ENCODE data around the gene PSTPIP1.

Gene PSTPIP1

DNA sequence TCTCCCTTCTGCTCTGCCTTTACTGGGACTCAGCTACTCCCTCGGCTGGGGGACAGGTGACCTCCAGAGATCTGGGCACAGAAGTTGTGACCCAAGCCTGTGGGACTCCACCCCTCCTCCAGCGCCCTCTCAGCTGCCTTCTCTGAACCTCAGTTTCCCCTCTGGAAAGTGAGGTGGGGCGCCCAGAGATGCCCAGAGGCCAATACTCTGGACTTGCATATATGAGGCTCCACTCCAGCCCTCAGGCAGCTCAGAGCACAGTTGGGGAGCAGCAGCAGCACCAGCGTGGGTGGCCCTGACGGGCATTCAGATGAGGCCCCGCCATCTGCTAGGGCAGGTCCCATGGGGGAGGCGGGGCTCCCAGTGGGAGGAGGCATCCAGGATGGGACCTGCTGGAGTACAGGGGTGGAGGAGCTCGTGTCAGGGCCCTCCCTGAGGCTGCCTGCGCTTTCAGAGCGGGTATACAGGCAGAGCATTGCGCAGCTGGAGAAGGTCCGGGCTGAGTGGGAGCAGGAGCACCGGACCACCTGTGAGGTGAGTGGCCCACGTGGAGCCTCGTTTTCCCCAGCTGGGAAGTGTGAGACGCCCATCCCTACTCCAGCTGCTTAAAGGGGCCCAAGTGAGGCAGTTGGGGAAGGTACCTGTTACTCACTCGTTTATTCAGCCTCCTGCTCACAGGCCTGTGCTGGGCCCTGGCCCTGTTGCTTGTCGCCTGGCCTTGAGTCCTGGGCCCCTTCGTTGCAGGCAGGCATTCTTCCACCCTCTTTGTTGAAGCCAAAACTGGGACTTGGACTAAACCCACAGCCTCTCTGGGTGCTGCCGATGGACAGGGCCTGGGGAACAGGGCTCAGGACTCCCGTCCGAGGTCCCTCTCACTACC lies 35.4 kb downstream of the PSTPIP1 start:
- no peak for DNase-seq (ENCODE audit: low read depth in 2 of 2)

DNA sequence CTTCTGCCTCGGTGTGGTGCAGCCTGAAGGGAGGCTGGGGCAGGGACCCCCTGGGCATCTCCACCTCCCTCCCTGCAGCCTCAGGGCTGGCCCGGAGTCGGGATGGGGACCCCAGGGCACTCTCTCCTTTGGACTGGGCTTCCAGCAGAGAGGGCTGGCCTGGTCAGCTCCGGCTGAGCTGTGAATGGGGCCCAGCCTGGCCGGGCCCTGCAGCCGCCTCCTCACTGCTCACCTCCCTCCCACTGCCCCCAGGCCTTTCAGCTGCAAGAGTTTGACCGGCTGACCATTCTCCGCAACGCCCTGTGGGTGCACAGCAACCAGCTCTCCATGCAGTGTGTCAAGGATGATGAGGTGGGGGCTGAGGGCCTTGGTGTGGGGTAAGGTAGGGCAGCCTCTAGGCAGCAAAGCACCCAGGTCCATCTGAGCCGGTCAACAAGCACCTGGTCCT lies 36.0 kb downstream of the PSTPIP1 start:
- no peak for DNase-seq (ENCODE audit: low read depth in 2 of 2)

- no peak for DNase-seq (ENCODE audit: low read depth in 2 of 2)
These were observed 36.6 kb downstream of the PSTPIP1 start for GRCh38 chr15:77031376-77032050.

GRCh38 chr15:77032052-77032646 lies 37.2 kb downstream of the PSTPIP1 start:
- no peak for DNase-seq (ENCODE audit: low read depth in 2 of 2)

GRCh38 chr15:77032647-77033416 lies 37.9 kb downstream of the PSTPIP1 start:
- no peak for DNase-seq (ENCODE audit: low read depth in 2 of 2)

DNA sequence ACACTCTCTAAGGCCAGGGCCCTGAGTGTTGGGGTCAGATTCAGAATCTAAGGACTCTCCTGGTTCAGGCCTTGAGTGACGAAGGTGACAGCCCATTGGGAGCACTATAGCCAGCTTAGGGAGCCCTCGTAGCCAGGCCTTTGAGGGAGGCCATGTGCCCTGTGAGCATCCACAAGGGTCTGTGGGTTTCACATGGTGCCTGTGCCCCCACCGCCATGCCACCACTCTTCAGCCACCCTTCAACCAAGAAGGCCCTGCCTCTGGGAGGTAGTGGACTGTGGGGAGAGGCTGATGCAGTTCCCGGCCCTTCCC lies 38.4 kb downstream of the PSTPIP1 start:
- no peak for DNase-seq (ENCODE audit: low read depth in 2 of 2)

DNA sequence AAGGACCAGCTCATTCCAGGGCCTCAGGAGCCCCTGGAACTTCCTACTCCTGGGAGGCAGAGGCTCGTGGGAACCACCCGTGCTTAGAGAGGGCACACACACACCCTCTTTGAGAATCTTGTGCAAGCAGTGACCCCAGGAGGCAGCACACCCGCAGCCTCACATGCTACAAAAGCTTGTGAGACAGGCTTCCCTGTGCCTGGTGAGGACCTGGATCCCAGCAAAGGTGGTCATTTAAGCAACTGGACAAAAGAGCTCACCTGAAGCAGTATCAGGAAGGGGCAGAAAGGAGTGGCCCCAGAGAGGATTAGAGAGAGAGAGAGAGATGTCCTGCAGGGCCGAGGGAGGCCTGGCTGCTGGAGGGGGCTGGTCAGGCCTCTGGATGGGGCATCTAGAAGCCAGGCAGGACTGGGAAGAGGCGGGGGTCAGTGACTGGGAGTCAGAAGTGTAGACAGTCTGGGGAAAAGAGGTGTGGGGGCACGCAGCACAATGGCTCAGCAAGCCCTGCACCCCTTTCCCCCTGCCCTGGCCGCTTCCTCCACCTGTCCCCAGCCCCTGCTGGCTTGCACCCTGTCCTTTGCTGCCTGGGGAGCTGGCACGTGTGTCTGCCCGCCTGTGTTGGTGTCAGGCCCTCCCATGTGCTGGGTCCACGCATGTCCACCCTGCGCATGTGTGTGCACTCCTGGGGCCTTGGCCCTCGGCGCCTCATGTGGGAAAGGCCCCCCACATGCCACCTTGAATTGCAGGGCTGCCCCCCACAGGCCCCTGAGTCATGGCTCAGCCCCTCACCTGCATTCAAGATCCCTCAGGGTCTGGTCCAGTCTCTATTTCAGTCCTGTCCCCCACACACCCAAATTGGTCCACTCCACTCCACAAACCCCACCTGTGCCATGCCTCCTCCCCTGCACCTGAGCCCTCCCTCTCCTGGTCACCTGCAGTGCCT lies 39.1 kb downstream of the PSTPIP1 start:
- no peak for DNase-seq (ENCODE audit: low read depth in 2 of 2)

DNA sequence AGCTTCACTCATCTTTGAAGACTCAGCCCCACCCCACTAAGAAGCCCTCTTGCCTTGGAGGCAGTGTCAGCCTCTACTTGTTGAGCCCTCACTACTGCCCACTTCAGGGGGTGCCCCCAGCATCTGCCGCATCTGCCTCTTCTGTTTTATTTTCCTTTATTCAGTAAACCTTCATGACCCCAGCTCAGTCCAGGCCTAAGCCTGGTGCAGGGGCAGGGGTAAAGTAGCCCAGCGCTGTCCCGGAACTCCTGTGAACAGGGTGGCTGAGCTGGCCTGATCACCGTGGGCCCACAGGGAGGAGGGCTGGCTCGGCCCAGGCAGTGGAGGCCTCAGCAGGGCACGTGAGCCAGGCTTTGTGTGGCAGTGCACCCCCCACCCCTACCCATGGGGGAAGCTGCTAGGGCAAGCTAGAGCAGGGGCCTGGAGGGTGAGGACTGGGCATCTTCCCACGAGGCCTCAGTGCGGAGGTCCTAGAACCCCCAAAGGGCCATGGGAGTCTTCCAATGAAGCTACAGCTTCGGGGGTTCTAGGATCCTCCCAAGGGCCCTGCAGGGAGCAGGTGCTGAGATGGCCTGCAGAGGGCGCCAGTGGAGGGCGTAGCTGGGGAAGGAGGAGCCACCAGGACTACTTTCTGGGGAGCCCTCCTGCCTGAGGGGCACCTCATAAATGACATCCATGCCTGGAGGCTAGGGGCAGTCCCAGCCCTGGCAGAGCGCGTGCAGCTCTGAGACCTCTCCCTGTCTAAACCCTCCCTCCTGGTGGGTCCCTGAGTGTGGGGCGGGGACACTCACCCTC lies 40.0 kb downstream of the PSTPIP1 start:
- no peak for DNase-seq (ENCODE audit: low read depth in 2 of 2)

DNA sequence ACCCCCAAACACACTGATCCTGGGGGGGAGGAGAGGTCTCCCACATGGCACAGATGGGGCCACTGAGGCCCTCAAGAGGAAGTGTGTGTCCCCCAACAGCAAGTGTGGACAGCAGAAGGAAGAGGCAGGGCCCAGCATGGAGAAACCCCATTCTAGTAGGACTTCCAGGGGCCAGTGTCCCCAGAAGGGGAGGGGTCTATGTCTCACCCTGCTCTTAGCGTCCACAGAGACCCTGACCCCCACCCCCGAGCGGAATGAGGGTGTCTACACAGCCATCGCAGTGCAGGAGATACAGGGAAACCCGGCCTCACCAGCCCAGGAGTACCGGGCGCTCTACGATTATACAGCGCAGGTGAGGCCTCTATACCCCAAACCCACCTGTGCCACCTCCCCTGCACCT lies 40.7 kb downstream of the PSTPIP1 start:
- no peak for DNase-seq (ENCODE audit: low read depth in 2 of 2)

- no peak for DNase-seq (ENCODE audit: low read depth in 2 of 2)
These were observed 41.1 kb downstream of the PSTPIP1 start for GRCh38 chr15:77035999-77036471.

DNA sequence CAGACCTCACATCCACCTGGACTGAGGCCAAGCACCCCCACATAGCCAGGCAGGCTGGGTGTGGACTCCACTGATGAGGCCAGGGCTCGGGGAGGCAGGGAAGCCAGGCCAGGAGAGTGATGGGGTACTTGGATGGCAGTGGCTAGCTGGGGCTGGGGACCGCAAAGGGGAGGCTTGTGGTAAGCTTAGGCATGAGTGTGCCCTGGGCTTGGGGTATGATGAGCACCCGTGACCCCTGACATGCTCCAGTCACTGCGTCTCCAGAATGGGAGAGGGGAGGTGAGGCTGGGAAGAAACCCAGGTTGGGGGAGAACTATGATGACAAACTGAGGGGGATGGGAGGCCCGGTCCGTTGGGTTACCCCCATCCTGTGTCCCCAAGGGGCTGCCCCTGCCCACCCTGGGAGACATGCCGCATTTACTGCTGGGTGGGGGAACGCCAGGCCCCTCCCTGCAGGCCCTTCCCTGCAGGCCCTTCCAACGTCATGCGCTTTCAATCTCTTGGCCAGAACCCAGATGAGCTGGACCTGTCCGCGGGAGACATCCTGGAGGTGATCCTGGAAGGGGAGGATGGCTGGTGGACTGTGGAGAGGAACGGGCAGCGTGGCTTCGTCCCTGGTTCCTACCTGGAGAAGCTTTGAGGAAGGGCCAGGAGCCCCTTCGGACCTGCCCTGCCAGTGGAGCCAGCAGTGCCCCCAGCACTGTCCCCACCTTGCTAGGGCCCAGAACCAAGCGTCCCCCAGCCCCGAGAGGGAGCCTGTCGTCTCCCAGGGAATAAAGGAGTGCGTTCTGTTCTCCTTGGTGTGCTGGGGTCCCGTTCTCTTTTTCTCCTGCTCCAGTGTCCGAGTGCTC lies 41.8 kb downstream of the PSTPIP1 start:
- no peak for DNase-seq (ENCODE audit: low read depth in 2 of 2)

DNA sequence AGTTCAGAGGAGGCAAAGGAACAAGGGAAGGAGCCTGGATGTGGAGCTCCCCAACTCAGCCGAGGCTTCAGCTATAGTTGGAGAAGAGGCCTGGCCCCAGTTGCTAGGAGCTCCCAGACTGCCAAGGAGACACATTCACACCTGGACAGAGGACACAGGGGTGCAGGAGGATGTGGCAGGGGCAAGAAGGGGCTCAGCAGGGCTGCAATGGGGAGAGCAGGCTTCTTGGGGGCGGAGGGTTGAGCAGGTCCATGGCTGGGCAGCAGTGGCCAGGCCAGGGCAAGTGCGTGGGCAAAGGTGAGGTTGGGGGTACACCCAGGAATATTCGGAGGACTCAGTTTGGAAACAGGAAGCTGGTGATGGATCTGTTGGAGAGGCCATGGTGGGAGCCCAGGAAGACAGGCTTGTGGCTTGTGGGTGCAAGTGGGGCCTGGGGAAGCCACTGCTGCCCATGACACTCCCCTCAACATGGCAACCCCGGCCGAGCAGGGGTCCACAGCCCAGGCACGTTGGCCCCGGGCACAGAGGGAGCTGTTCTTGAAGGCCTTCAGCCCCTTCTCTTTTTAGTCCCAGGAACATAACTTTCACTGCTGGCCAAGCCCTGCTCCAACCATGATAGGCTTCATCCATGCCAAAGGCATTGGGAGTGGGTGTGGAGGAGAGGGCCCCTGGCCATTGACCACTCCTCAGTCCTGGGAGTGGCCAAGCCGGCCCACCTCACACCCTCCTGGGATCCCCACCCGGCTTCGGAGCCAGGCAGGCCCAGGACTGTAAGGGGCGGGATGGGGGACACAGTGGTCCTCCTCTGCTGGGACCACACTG lies 42.7 kb downstream of the PSTPIP1 start:
- no peak for DNase-seq (ENCODE audit: low read depth in 2 of 2)

- no peak for DNase-seq (ENCODE audit: low read depth in 2 of 2)
These were observed 43.6 kb downstream of the PSTPIP1 start for GRCh38 chr15:77038312-77039216.

- DNase-seq (ENCODE audit: low read depth in 2 of 2), result no peak
These were observed 44.2 kb downstream of the PSTPIP1 start for GRCh38 chr15:77039217-77039533.

DNA sequence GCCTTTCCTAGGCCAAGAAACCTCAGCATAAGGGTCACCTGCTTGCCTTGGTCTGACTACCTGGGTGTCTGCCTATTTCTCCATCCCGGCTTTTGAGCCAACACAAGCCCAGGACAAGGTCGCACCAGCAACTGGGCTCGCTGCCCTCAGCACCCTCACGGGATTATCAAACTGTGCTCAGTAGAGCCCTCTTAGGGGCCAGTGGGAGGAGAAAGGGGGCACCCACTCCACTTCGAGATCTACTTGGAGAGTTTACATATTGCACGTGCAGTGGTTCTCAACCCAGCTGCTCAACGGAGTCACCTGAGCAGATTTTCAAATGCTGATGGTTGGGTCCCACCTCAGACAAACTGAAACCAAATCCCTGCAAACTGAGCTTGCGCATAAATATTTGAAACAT lies 44.9 kb downstream of the PSTPIP1 start:
- DNase-seq (ENCODE audit: low read depth in 2 of 2), result no peak

DNA sequence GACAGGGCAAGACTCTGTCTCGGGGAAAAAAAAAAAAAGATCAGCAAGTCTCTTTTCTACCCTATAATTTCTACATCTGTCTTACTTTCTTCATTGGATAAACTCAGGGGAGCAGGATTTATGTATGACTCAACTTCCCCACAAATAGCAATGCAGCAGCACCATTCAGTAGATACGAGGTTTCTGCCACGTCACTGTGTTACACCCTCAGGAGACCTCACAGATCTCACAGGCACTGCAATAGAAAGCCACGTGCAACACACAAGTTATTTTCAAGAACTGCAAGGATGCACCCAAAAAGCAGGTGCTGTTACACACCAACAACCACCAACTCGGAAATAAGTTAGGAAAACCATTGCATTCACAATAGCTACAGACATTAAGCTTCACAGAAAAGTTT lies 45.7 kb downstream of the PSTPIP1 start:
- no peak for DNase-seq (ENCODE audit: low read depth in 2 of 2)

DNA sequence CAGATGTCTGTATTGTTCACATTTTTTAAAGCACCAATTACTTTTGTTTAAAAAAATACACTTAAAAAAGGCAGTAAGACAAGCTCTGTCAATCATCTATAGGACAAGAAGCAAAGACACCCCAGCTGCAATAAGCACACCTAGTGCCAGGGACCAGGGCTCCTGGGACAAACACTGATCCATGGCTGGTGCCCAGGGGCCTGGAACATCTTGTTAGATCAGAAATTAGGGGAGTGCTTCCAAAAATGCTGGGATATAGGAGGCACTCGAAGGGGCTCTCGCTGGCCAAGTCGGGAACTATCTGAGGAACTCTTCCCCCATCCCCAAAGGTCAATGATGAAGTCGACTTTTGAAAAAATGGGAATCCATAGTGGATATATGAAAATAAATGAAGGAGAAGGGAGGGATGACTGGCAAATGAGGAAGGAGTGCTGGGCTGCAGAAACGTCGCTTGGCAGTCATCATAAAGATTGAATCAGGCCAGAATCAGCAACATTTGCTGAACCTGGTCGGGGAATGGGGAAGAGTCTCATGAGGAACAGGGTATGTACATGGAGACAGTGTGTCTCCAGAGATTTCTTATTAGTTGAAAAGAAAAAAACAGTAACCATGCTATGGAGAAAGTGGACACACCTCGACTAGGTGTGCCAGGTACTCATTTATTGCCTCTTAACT lies 47.5 kb downstream of the PSTPIP1 start:
- DNase-seq (ENCODE audit: low read depth in 2 of 2), result no peak
